ENCODE data around the gene TNFRSF19.

DNA sequence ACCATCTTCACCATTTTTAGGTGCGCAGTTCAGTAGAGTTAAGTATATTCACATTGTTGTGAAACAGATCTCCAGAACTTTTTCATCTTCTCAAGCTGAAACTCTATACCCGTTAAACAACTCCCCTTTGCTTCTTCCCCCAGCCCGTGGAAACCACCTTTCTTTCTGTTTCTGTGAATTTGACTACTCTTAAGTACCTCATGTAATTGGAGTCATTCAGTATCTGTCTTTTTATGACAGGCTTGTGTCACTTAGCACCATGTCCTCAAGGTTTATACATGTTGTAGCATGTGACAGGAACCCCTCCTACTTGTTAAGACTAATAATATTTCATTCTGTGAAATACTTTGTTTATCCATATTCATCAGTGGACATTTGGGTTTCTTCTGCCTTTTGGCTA, 52.8 kb downstream of the TNFRSF19 start:
- no peak for TF ChIP-seq POLR2AphosphoS5 (IDR thresholded peaks at IDR 0.05)
- no peak for TF ChIP-seq CTCF (IDR thresholded peaks at IDR 0.05)
